Panc1 (cell line): ENCODE results near the gene ZC3H15.

Experiments used
- CTCF ChIP-seq: fragments of 450-650 bp; IDR thresholded peaks from 2 replicates; pipeline ENCODE4 v1.5.1; 2017; ENCODE audit warnings: mild to moderate bottlenecking
- POLR2AphosphoS5 ChIP-seq: IDR thresholded peaks from 2 replicates; pipeline ENCODE4 v1.6.1; 2012; ENCODE audit warnings: mild to moderate bottlenecking, low read depth, low read length, moderate library complexity

- TF ChIP-seq POLR2AphosphoS5 (no peak), CTCF (no peak)
Measured at GRCh38 chr2:186516396-186516795, 30.3 kb downstream of the ZC3H15 start.
